Stomach (tissue), 9 donors: Measurements from ENCODE around the gene ATXN2. TPM values are rescaled to one million over a fixed set of nuclear protein-coding genes. Genes with fewer than 3 reads are reported as not detected.

ENCODE experiments used
- DNase-seq, 2 donors: peaks; one replicate each; pipeline versions ENCODE4 v3.0.0 to v3.0.0-alpha.2; 2013 to 2019
- H3K27ac ChIP-seq, 5 donors: fragments of 200-600 bp in 4 of 5; sonication (generic) in 4 of 5; one replicate each; pipeline ENCODE4 v1.5.1; 2013 to 2019; ENCODE audit warnings: mild to moderate bottlenecking in 1 of 5, moderate library complexity in 1 of 5
- H3K27me3 ChIP-seq, 3 donors: fragments of 200-600 bp; sonication (generic); one replicate each; pipeline ENCODE4 v1.5.1; 2017 to 2019; ENCODE audit warnings: mixed run types in 1 of 3
- H3K36me3 ChIP-seq, 4 donors: fragments of 200-600 bp; sonication (generic); 1 replicate in 3 of 4; 2 replicates in 1 of 4; pipeline ENCODE4 v1.5.1; 2016 to 2019
- H3K4me1 ChIP-seq, 4 donors: fragments of 200-600 bp; sonication (generic); one replicate each; pipeline ENCODE4 v1.5.1; 2016 to 2019
- H3K4me3 ChIP-seq, 4 donors: fragments of 200-600 bp; sonication (generic) in 3 of 4; one replicate each; pipeline ENCODE4 v1.5.1; 2016 to 2019; ENCODE audit warnings: mild to moderate bottlenecking in 1 of 4
- H3K9me3 ChIP-seq, 4 donors: fragments of 200-600 bp; sonication (generic); one replicate each; pipeline ENCODE4 v1.5.1; 2016 to 2019
- EP300 ChIP-seq: sonication (generic); formaldehyde crosslinking; IDR thresholded peaks from one replicate; pipeline ENCODE4 v1.6.1; 2017; ENCODE audit warnings: antibody characterized with exemption
- POLR2A ChIP-seq, 4 donors: fragments of 450-650 bp; IDR thresholded peaks; one replicate each; pipeline ENCODE4 v1.6.1; 2016; ENCODE audit warnings: antibody characterized with exemption in 4 of 4, control low read depth in 2 of 4, mild to moderate bottlenecking in 1 of 4, moderate library complexity in 1 of 4
- POLR2AphosphoS5 ChIP-seq, 3 donors: sonication (generic); formaldehyde crosslinking; IDR thresholded peaks; one replicate each; pipeline ENCODE4 v1.6.1; 2016; ENCODE audit warnings: antibody characterized with exemption in 3 of 3
- WGBS, 5 donors: extraction: QIAGEN DNeasy Blood & Tissue Kit in 3 of 5; methylation state at CpG; one replicate each; pipeline versions ENCODE4 v1.1.5 to v1.1.7; 2013 to 2018; 5-methylcytosine and 5-hydroxymethylcytosine counted together
- intact Hi-C: fragments of 100-400 bp; cut with DNase I; formaldehyde crosslinking; loops from one replicate; pipeline ENCODE4 v1.15.1; 2023; ENCODE audit warnings: low total_unique reads
- polyA plus RNA-seq, 3 donors: library from polyadenylated mRNA; stranded (reverse); fragments of 200-250 nt; gene quantifications; one replicate each; pipeline ENCODE4 v1.2.3, GENCODE V29; 2013
- total RNA-seq, 5 donors: library from RNA; depleted of rRNA; stranded (reverse); fragments of >200 nt; gene quantifications; one replicate each; pipeline versions ENCODE4 v1.1.0 to v1.2.3, GENCODE V29; 2014 to 2016
- TF ChIP-seq, protein P1 (sequence below), 7 experiments: fragments of 450-650 bp in 4 of 7; fragments of 200-600 bp in 3 of 7; sonication (generic) in 3 of 7; IDR thresholded peaks; one replicate each; pipeline ENCODE4 v1.5.1; 2016 to 2019; ENCODE audit warnings: antibody characterized with exemption in 7 of 7, control low read depth in 2 of 7, mild to moderate bottlenecking in 1 of 7
- donor health status: healthy with polysubstance abuse.
- donor health status: Bipolar disorder and iron deficiency.
- donor health status: healthy.

Gene ATXN2
- total and polyA plus RNA-seq, 8 donors: 11.1 to 131 (median 61.2) TPM

DNA sequence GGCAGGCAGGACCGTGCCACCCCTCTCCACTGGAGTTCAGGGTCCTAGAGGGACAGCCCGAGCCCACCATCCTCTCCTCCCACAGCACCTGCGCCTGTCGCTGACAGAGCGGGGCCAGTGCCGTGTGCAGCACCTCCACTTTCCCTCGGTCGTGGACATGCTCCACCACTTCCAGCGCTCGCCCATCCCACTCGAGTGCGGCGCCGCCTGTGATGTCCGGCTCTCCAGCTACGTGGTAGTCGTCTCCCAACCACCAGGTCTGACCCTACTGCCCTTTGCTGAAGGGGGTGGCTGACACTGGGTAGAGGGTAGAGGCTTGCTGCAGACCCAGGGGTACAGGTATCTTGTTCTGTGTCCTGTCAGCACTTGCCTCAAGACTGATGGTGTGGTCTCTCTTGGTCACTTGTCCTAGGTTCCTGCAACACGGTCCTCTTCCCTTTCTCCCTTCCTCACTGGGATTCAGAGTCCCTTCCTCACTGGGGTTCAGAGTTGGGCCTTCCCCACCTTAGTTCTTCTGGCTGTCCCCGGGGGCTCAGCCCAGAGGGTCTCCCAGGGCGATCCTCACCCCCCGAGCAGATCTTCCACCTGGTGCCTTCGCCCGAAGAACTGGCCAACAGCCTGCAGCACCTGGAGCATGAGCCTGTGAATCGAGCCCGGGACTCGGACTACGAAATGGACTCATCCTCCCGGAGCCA lies 151.4 kb downstream of the ATXN2 start:
- peaks cover 25 to 91% (median 47%) of the 10 kb centered on the region in 4 donors for H3K4me1 ChIP-seq
- peaks cover 50 to 99% (median 91%) of the 10 kb centered on the region in 4 donors for H3K36me3 ChIP-seq
- no peaks in the 10 kb centered on the region for H3K27me3 ChIP-seq
- H3K4me3 ChIP-seq: no peak overlapping the region
- H3K27ac ChIP-seq: peak overlapping the region in 3 of 5 donors; percentile 70 to 81 (median 79)
- TF ChIP-seq POLR2AphosphoS5 (IDR thresholded peaks at IDR 0.05) (no peak), EP300 (no peak)
- TF ChIP-seq, protein P1, sequence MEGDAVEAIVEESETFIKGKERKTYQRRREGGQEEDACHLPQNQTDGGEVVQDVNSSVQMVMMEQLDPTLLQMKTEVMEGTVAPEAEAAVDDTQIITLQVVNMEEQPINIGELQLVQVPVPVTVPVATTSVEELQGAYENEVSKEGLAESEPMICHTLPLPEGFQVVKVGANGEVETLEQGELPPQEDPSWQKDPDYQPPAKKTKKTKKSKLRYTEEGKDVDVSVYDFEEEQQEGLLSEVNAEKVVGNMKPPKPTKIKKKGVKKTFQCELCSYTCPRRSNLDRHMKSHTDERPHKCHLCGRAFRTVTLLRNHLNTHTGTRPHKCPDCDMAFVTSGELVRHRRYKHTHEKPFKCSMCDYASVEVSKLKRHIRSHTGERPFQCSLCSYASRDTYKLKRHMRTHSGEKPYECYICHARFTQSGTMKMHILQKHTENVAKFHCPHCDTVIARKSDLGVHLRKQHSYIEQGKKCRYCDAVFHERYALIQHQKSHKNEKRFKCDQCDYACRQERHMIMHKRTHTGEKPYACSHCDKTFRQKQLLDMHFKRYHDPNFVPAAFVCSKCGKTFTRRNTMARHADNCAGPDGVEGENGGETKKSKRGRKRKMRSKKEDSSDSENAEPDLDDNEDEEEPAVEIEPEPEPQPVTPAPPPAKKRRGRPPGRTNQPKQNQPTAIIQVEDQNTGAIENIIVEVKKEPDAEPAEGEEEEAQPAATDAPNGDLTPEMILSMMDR (IDR thresholded peaks at IDR 0.05): no peak
- 88 to 91% (median 91%) methylated on average over 15 to 28 of the region's 28 CpGs for WGBS, 5 donors
- intact Hi-C loops: no loop called here
- no peaks in the 10 kb centered on the region for H3K9me3 ChIP-seq
- peak in 1 of 2 donors; percentile 19 for DNase-seq

DNA sequence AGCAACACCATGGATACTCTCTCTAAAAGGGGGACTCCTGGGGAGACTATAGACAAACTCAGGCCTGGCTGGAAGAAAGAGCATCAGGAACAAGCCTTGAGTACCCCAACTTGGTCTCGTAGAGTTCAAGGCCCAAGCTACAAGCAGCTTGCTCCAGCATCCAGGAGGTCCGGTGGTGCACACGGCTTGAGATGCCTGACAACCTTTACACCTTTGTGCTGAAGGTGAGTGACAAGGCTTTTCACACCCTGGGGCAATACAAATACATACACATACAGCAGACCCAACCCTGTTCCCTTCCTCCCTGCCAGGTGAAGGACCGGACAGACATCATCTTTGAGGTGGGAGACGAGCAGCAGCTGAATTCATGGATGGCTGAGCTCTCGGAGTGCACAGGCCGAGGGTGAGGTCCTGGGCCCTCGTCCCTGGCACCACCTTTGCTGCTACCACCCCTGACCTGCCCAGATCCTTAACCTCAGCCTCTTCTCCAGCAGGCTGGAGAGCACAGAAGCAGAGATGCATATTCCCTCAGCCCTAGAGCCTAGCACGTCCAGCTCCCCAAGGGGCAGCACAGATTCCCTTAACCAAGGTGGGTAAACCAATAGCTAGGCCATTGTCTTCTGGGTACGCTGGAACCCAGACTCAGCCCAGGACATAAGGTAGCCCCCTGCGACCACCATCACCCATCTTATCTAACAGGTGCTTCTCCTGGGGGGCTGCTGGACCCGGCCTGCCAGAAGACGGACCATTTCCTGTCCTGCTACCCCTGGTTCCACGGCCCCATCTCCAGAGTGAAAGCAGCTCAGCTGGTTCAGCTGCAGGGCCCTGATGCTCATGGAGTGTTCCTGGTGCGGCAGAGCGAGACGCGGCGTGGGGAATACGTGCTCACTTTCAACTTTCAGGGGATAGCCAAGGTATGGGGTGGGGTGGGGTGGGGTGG lies 152.2 kb downstream of the ATXN2 start:
- peaks cover 45 to 99% (median 91%) of the 10 kb centered on the region in 4 donors for H3K36me3 ChIP-seq
- H3K9me3 ChIP-seq: no peaks in the 10 kb centered on the region
- H3K4me3 ChIP-seq: no peak overlapping the region
- 83 to 91% (median 87%) methylated on average over 14 to 20 of the region's 20 CpGs for WGBS, 5 donors
- DNase-seq: peak in 1 of 2 donors; percentile 17
- no peaks in the 10 kb centered on the region for H3K27me3 ChIP-seq
- H3K27ac ChIP-seq: peak overlapping the region in 4 of 5 donors; percentile 63 to 81 (median 74)
- TF ChIP-seq EP300 (no peak), POLR2AphosphoS5 (IDR thresholded peaks at IDR 0.05) (no peak), POLR2A (IDR thresholded peaks at IDR 0.05) (no peak)
- TF ChIP-seq, protein P1 (IDR thresholded peaks at IDR 0.05): no peak
- intact Hi-C loops: no loop called here
- H3K4me1 ChIP-seq: peaks cover 25 to 98% (median 54%) of the 10 kb centered on the region in 4 donors

DNA sequence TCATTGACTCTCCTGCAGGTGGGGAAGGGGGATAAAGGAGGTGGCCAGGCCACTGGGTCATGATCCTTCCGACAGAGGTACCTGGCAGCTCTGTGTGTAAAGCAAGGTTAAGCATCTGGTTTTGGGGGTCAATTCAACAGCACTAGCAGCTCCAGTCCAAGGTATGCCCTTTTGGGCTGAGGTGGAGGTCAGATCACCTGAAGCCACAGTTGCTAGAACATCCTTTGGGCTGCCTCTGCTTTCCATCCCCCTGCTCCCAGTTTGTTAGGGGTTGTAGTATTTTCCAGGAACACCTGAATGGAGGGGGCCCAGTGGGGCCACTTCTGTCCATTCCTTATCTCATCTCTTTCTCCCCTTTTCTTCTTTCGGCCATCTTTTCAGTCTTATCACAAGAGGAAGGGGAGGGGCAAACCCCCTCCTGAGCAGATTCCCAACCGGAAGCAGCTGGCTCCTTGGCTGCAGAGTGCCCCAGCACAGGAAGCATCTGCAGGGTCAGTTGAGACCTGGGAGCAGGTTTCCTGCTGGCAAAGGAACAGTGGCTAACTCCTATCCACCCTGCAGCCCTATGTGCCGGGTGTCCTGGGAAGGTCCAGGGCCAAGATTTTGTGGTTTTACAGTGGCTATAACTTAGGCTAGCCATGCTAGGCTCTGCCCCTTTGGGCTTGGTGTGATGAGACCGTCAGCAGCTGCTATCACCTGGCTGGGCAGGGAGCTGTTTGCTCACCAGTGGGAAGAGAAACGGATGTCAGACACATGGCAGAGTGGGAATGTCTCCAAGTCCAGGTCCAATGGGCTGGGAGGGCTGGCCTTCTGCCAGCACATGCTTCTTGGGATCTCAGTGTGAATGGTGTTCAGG lies 153.2 kb downstream of the ATXN2 start:
- no peak overlapping the region for H3K4me3 ChIP-seq
- H3K27ac ChIP-seq: peak overlapping the region; percentile 43 to 81 (median 70)
- H3K36me3 ChIP-seq: peaks cover 41 to 92% (median 86%) of the 10 kb centered on the region in 4 donors
- intact Hi-C loops: no loop called here
- no peak for TF ChIP-seq POLR2A (IDR thresholded peaks at IDR 0.05)
- TF ChIP-seq POLR2AphosphoS5 (IDR thresholded peaks at IDR 0.05): no peak
- TF ChIP-seq, protein P1 (IDR thresholded peaks at IDR 0.05): no peak
- no peak for TF ChIP-seq EP300
- H3K27me3 ChIP-seq: no peaks in the 10 kb centered on the region
- peak; percentile 34 to 76 for DNase-seq
- H3K9me3 ChIP-seq: no peaks in the 10 kb centered on the region
- peaks cover 25 to 98% (median 56%) of the 10 kb centered on the region in 4 donors for H3K4me1 ChIP-seq
- 27 to 38% (median 34%) methylated on average over 4 to 6 of the region's 6 CpGs for WGBS, 5 donors
